C4-2B (cell line): ENCODE data around the gene GFOD1.

ENCODE experiments used
- CTCF ChIP-seq: fragments of 450-650 bp; conservative IDR thresholded peaks from 2 replicates; pipeline ENCODE4 v1.5.1; 2017; ENCODE audit warnings: mild to moderate bottlenecking
- ZFX ChIP-seq: fragments of 450-650 bp; IDR thresholded peaks from 2 replicates; pipeline ENCODE4 v1.6.1; 2017

GRCh38 chr6:13359287-13359686 lies 128.1 kb downstream of the GFOD1 start:
- no peak for TF ChIP-seq CTCF
- no peak for TF ChIP-seq ZFX
